Measurements from ENCODE around the gene PLEKHH2. TPM values are rescaled to one million over a fixed set of nuclear protein-coding genes. Genes with fewer than 3 reads are reported as not detected.

Gene PLEKHH2
- total and polyA plus RNA-seq, 2 of the 13 experiments (the other 11 are each of a cell fraction or from before 2014, with no cell fraction given) = 1.1 to 3.0 TPM

DNA sequence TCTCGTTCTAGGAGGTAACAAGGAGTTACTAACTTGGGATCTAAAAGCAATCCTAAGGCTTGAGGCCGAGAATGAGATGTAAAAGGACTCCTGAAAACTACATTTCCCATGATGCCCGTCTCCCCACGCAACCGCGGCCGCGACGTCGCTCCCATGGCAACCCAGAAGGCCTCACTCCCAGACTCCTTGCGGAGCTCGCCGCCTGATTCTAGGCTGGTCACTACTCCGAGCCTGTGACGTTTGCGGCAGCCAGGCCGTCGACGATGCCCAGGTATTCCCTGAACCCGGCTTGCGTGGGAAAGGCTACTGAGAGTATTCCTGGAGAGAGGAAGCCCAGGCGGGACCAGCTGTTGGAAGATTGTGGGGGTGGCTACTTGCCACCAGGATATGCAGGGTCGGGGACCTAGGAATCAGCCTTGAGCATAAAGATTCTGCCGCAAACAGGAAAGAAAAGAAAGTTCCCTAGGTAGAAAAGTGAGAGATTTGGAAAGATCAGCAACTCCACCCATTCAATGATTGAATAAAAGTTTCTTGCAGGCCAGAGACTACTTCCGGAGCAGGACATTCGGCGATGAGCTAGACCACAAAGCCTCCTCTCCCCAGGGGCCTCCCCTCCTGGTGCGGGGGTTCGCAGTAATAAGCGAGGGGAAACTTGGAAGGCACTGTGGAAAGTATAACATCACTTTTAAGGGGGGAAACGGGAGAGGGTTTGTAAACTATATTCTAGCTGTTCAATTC lies 137.0 kb downstream of the PLEKHH2 start, which contains the start of gene DYNC2LI1 (continued):
- TF ChIP-seq NCOA5 (CRISPR knock-in tag; IDR thresholded peaks at IDR 0.05) (no peak), ZNF512 (CRISPR knock-in tag; IDR thresholded peaks at IDR 0.05) (no peak), ZNF616 (CRISPR knock-in tag; IDR thresholded peaks at IDR 0.05; ENCODE audit: low read depth) (no peak), ZNF775 (CRISPR knock-in tag; IDR thresholded peaks at IDR 0.05; ENCODE audit: borderline replicate concordance) (no peak), RNF2 (conservative IDR thresholded peaks at IDR 0.05; ENCODE audit: low read depth) (no peak; the same call in 1 of the 2 replicates), DNMT3B (CRISPR knock-in tag; conservative IDR thresholded peaks at IDR 0.05) (no peak), HNRNPK (IDR thresholded peaks at IDR 0.05; ENCODE audit: low read depth, low read length, poor library complexity, severe bottlenecking) (no peak), ZNF335 (CRISPR knock-in tag; IDR thresholded peaks at IDR 0.05) (peak; percentile 61; the same call in 1 of the 2 replicates), ZNF879 (CRISPR knock-in tag; IDR thresholded peaks at IDR 0.05) (no peak), KDM2A (CRISPR knock-in tag; IDR thresholded peaks at IDR 0.05; ENCODE audit: borderline replicate concordance, low read depth) (peak; percentile 92), ZNF839 (CRISPR knock-in tag; IDR thresholded peaks at IDR 0.05; ENCODE audit: borderline replicate concordance) (peak; percentile 98), ZBTB37 (CRISPR knock-in tag; IDR thresholded peaks at IDR 0.05) (no peak), HDAC1 (CRISPR knock-in tag; IDR thresholded peaks at IDR 0.05) (peak; percentile 95), ZNF30 (CRISPR knock-in tag; IDR thresholded peaks at IDR 0.05) (no peak), MAFF (IDR thresholded peaks at IDR 0.05; ENCODE audit: low read depth, low read length) (no peak), ZNF761 (CRISPR knock-in tag; conservative IDR thresholded peaks at IDR 0.05) (no peak), KLF6 (CRISPR knock-in tag; IDR thresholded peaks at IDR 0.05) (0 out of 2 replicates have a peak, but pooled peaks have one; percentile 42), GZF1 (CRISPR knock-in tag; IDR thresholded peaks at IDR 0.05) (0 out of 2 replicates have a peak, but pooled peaks have one; percentile 46), SOX5 (CRISPR knock-in tag; IDR thresholded peaks at IDR 0.05; ENCODE audit: borderline replicate concordance) (peak; percentile 18; the same call in 1 of the 2 replicates), ZNF674 (CRISPR knock-in tag; IDR thresholded peaks at IDR 0.05; ENCODE audit: low read depth) (no peak), ZNF784 (CRISPR knock-in tag; IDR thresholded peaks at IDR 0.05; ENCODE audit: borderline replicate concordance) (peak; percentile 28; the same call in 1 of the 2 replicates), GFI1 (CRISPR knock-in tag; IDR thresholded peaks at IDR 0.05; ENCODE audit: borderline replicate concordance) (peak; percentile 55; the same call in 1 of the 2 replicates)
- TF ChIP-seq, protein P1, sequence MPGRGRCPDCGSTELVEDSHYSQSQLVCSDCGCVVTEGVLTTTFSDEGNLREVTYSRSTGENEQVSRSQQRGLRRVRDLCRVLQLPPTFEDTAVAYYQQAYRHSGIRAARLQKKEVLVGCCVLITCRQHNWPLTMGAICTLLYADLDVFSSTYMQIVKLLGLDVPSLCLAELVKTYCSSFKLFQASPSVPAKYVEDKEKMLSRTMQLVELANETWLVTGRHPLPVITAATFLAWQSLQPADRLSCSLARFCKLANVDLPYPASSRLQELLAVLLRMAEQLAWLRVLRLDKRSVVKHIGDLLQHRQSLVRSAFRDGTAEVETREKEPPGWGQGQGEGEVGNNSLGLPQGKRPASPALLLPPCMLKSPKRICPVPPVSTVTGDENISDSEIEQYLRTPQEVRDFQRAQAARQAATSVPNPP (CRISPR knock-in tag; IDR thresholded peaks at IDR 0.05) = no peak
- TF ChIP-seq, protein P2, sequence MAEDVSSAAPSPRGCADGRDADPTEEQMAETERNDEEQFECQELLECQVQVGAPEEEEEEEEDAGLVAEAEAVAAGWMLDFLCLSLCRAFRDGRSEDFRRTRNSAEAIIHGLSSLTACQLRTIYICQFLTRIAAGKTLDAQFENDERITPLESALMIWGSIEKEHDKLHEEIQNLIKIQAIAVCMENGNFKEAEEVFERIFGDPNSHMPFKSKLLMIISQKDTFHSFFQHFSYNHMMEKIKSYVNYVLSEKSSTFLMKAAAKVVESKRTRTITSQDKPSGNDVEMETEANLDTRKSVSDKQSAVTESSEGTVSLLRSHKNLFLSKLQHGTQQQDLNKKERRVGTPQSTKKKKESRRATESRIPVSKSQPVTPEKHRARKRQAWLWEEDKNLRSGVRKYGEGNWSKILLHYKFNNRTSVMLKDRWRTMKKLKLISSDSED (CRISPR knock-in tag; IDR thresholded peaks at IDR 0.05) = no peak
